ENCODE data around the gene NOP10. TPM values are rescaled to one million over a fixed set of nuclear protein-coding genes. Genes with fewer than 3 reads are reported as not detected.

The NOP10 gene
- total RNA-seq, 1 donor from 2014 or later: 191 TPM

GRCh38 chr15:34367101-34368081, 24.5 kb upstream of the NOP10 start, which contains the start of gene LPCAT4:
TSS of gene LPCAT4 (minus strand) at chr15:34367196. CDS start at chr15:34367100, 96 bp downstream.
- Mint-ChIP-seq H3K27ac (ENCODE audit: unreplicated experiment) (peak within 1 kb of the TSS; percentile 61), H3K36me3 (ENCODE audit: low read depth, unreplicated experiment) (no peaks in the 10 kb centered on the region), H3K27me3 (ENCODE audit: unreplicated experiment) (peaks cover 3% of the 10 kb centered on the region), H3K9me3 (ENCODE audit: unreplicated experiment) (no peaks in the 10 kb centered on the region), H3K4me1 (ENCODE audit: unreplicated experiment) (peaks cover 16% of the 10 kb centered on the region), H3K4me3 (ENCODE audit: unreplicated experiment) (peak within 1 kb of the TSS; percentile 96)
- TF ChIP-seq, protein P1, sequence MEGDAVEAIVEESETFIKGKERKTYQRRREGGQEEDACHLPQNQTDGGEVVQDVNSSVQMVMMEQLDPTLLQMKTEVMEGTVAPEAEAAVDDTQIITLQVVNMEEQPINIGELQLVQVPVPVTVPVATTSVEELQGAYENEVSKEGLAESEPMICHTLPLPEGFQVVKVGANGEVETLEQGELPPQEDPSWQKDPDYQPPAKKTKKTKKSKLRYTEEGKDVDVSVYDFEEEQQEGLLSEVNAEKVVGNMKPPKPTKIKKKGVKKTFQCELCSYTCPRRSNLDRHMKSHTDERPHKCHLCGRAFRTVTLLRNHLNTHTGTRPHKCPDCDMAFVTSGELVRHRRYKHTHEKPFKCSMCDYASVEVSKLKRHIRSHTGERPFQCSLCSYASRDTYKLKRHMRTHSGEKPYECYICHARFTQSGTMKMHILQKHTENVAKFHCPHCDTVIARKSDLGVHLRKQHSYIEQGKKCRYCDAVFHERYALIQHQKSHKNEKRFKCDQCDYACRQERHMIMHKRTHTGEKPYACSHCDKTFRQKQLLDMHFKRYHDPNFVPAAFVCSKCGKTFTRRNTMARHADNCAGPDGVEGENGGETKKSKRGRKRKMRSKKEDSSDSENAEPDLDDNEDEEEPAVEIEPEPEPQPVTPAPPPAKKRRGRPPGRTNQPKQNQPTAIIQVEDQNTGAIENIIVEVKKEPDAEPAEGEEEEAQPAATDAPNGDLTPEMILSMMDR (IDR thresholded peaks at IDR 0.05; ENCODE audit: unreplicated experiment): peak; percentile 70
- peak; percentile 82 for DNase-seq (ENCODE audit: low spot score)

DNA sequence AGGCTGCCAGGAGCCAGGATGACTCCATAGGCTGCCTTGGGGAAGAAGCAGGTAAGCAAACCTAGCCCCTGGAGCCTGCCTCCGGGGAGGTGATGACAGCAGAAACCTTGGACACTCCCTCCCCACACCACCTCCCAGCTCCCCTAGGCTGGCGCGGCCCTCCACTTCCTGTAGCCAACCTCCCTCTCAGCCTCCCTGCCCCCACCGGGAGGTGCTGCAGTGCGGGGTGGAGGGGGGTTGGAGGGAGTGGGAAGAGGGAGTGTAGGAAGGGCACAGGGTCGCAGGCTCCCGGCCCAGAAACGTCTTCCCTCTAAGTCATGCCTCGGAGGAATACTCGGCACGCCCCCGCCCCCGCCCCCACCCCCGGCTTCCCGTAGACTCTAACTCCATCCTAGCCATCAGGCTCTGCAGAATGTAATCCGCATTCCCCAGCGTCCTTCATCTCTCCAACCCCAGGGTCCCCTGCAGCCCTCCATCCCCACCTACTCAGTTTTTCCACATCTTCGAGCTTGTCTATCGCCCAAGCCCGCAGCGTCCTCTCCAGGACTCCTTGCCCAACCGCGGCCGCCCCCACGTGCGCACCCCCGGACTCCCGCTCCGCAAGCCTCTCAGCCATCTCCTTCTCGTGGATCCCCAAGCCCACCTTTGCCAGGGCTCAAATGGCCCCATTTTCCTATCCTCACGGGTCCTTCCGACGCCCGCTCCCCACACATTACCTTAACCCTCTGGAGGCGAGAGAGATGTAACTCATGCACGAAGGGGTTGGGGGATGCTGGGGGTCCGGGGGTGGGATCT, 23.5 kb upstream of the NOP10 start:
- Mint-ChIP-seq H3K27me3 (ENCODE audit: unreplicated experiment) (peaks cover 6% of the 10 kb centered on the region), H3K4me3 (ENCODE audit: unreplicated experiment) (peak overlapping the region; percentile 96), H3K27ac (ENCODE audit: unreplicated experiment) (no peak overlapping the region), H3K9me3 (ENCODE audit: unreplicated experiment) (no peaks in the 10 kb centered on the region), H3K36me3 (ENCODE audit: low read depth, unreplicated experiment) (no peaks in the 10 kb centered on the region), H3K4me1 (ENCODE audit: unreplicated experiment) (peaks cover 16% of the 10 kb centered on the region)
- TF ChIP-seq, protein P1 (IDR thresholded peaks at IDR 0.05; ENCODE audit: unreplicated experiment): no peak
- DNase-seq (ENCODE audit: low spot score): peak; percentile 40

- TF ChIP-seq, protein P1 (IDR thresholded peaks at IDR 0.05; ENCODE audit: unreplicated experiment): no peak
Measured at GRCh38 chr15:34365836-34366235, 22.9 kb upstream of the NOP10 start.

DNA sequence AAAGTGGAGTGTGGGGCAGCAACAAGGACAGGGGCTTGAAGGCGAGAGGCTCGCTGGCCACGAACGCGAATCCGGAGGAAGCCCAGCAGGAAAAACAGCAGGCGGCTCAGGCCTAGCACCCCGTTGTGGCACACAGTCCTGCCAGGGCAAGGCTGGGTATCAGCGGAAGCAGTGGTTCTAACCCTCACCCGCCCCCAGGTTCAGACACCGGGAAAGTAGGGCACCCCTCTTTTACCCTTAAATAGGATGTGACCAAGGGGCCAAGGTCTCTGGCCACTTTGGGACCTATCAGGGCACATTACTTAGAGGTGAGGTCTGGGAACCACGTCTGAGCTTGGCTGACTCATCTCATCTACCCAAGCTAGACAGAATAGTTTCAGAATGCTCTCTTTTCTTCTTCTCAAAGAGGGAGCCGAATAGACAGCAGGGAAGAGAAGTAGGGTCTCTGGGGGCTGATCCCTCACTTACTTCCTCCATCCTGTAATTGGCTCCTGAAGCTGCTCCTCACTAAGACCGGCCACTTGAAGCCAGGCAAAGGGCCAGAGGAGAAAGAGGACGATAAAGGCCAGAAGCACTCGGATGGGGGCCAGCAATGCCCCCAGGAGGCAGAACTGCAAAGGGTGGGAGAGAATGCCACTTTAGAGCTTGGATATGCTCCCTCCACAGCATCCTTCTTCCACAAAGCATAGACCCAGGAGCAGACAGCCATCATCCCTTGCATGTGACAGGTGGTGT, 22.3 kb upstream of the NOP10 start:
- TF ChIP-seq, protein P1 (IDR thresholded peaks at IDR 0.05; ENCODE audit: unreplicated experiment): no peak
- DNase-seq (ENCODE audit: low spot score): no peak
- H3K9me3 Mint-ChIP-seq (ENCODE audit: unreplicated experiment): no peaks in the 10 kb centered on the region
- H3K4me3 Mint-ChIP-seq (ENCODE audit: unreplicated experiment): peak overlapping the region; percentile 96
- H3K27me3 Mint-ChIP-seq (ENCODE audit: unreplicated experiment): peaks cover 6% of the 10 kb centered on the region
- H3K4me1 Mint-ChIP-seq (ENCODE audit: unreplicated experiment): peaks cover 16% of the 10 kb centered on the region
- peaks cover 5% of the 10 kb centered on the region for H3K36me3 Mint-ChIP-seq (ENCODE audit: low read depth, unreplicated experiment)
- H3K27ac Mint-ChIP-seq (ENCODE audit: unreplicated experiment): no peak overlapping the region

More at GRCh38 chr15:34365836-34366235, 22.9 kb upstream of the NOP10 start:
- peaks cover 16% of the 10 kb centered on the region for H3K4me1 Mint-ChIP-seq (ENCODE audit: unreplicated experiment)
- H3K36me3 Mint-ChIP-seq (ENCODE audit: low read depth, unreplicated experiment): peaks cover 4% of the 10 kb centered on the region
- no peak overlapping the region for H3K27ac Mint-ChIP-seq (ENCODE audit: unreplicated experiment)
- DNase-seq (ENCODE audit: low spot score): no peak
- peak overlapping the region; percentile 96 for H3K4me3 Mint-ChIP-seq (ENCODE audit: unreplicated experiment)
- peaks cover 6% of the 10 kb centered on the region for H3K27me3 Mint-ChIP-seq (ENCODE audit: unreplicated experiment)
- no peaks in the 10 kb centered on the region for H3K9me3 Mint-ChIP-seq (ENCODE audit: unreplicated experiment)
